ENCODE measurements around the gene OPRL1. TPM values are rescaled to one million over a fixed set of nuclear protein-coding genes. Genes with fewer than 3 reads are reported as not detected.

Gene OPRL1
- total and polyA plus RNA-seq, 2 of the 8 experiments (the other 6 are each of a cell fraction or from before 2014, with no cell fraction given), result 0.63 to 0.98 TPM

- no peak for TF ChIP-seq SIX5 (IDR thresholded peaks at IDR 0.05; ENCODE audit: low read depth, low read length)
These were observed 12.1 kb upstream of the OPRL1 start (continued) for GRCh38 chr20:64067733-64068307.
